RWPE2 (cell line): ENCODE results near the gene NIPAL3.

Experiments used
- ATAC-seq: fragments of 200-7000 bp; cut with Tn5 transposase; 3 replicates; pipeline ENCODE4 v1.9.1; 2021; ENCODE audit warnings: low read depth
- DNase-seq: peaks from one replicate; pipeline ENCODE4 v3.0.0-alpha.2; 2020; ENCODE audit warnings: low spot score
- H3K27ac ChIP-seq: fragments of 450-650 bp; 2 replicates; pipeline ENCODE4 v1.5.1; 2017; ENCODE audit warnings: mild to moderate bottlenecking; ENCODE audit not compliant: poor library complexity, severe bottlenecking
- H3K27me3 ChIP-seq: fragments of 250-450 bp; sonication (Bioruptor Pico); 2 replicates; pipeline ENCODE4 v1.5.1; 2021; ENCODE audit warnings: mild to moderate bottlenecking, moderate library complexity; ENCODE audit not compliant: insufficient read depth, poor library complexity, severe bottlenecking
- H3K36me3 ChIP-seq: fragments of 250-450 bp; sonication (Bioruptor Pico); 2 replicates; pipeline ENCODE4 v1.5.1; 2020; ENCODE audit warnings: low read depth, mild to moderate bottlenecking, moderate library complexity
- H3K4me1 ChIP-seq: fragments of 250-450 bp; sonication (Bioruptor Pico); 2 replicates; pipeline ENCODE4 v1.5.1; 2021; ENCODE audit warnings: mild to moderate bottlenecking, moderate library complexity; ENCODE audit not compliant: insufficient read depth, poor library complexity, severe bottlenecking
- H3K4me3 ChIP-seq: fragments of 250-450 bp; sonication (Bioruptor Pico); 2 replicates; pipeline ENCODE4 v1.5.1; 2021; ENCODE audit warnings: mild to moderate bottlenecking, moderate library complexity; ENCODE audit not compliant: severe bottlenecking
- H3K9me3 ChIP-seq: fragments of 250-450 bp; sonication (Bioruptor Pico); 2 replicates; pipeline ENCODE4 v1.5.1; 2021; ENCODE audit warnings: mild to moderate bottlenecking, moderate library complexity; ENCODE audit not compliant: severe bottlenecking
- CTCF ChIP-seq: fragments of 450-650 bp; IDR thresholded peaks from one replicate; pipeline ENCODE4 v1.5.1; 2017; ENCODE audit warnings: mild to moderate bottlenecking, moderate library complexity; ENCODE audit not compliant: poor library complexity, severe bottlenecking

The NIPAL3 gene

GRCh38 chr1:24409535-24409934, 6.1 kb upstream of the NIPAL3 start:
- no peak overlapping the region for H3K4me3 ChIP-seq
- H3K36me3 ChIP-seq, result peaks cover 14% of the 10 kb centered on the region
- H3K27ac ChIP-seq, result peak overlapping the region; percentile 70
- ATAC-seq, result peak; percentile 81
- DNase-seq, result no peak
- peaks cover 5% of the 10 kb centered on the region for H3K9me3 ChIP-seq
- H3K27me3 ChIP-seq, result no peaks in the 10 kb centered on the region
- peaks cover 31% of the 10 kb centered on the region for H3K4me1 ChIP-seq
- TF ChIP-seq CTCF, result no peak

GRCh38 chr1:24410750-24411149, 4.9 kb upstream of the NIPAL3 start:
- peaks cover 14% of the 10 kb centered on the region for H3K36me3 ChIP-seq
- H3K9me3 ChIP-seq, result peaks cover 5% of the 10 kb centered on the region
- no peak overlapping the region for H3K4me3 ChIP-seq
- H3K27ac ChIP-seq, result peak overlapping the region; percentile 70
- H3K27me3 ChIP-seq, result no peaks in the 10 kb centered on the region
- ATAC-seq (no peak), DNase-seq (no peak)
- TF ChIP-seq CTCF, result no peak
- H3K4me1 ChIP-seq, result peaks cover 35% of the 10 kb centered on the region

- Histone ChIP-seq H3K4me3 (no peak overlapping the region), H3K9me3 (peaks cover 5% of the 10 kb centered on the region), H3K27me3 (no peaks in the 10 kb centered on the region), H3K27ac (peak overlapping the region; percentile 70), H3K4me1 (peaks cover 40% of the 10 kb centered on the region), H3K36me3 (peaks cover 14% of the 10 kb centered on the region)
- TF ChIP-seq CTCF, result no peak
- ATAC-seq (no peak), DNase-seq (no peak)
These were observed 3.6 kb upstream of the NIPAL3 start for GRCh38 chr1:24411963-24412362.

- DNase-seq (no peak), ATAC-seq (no peak)
- H3K9me3 ChIP-seq, result peaks cover 5% of the 10 kb centered on the region
- H3K36me3 ChIP-seq, result peaks cover 14% of the 10 kb centered on the region
- no peaks in the 10 kb centered on the region for H3K27me3 ChIP-seq
- peak overlapping the region; percentile 70 for H3K27ac ChIP-seq
- peak overlapping the region; percentile 68 for H3K4me3 ChIP-seq
- no peak for TF ChIP-seq CTCF
- H3K4me1 ChIP-seq, result peaks cover 41% of the 10 kb centered on the region
These were observed 3.2 kb upstream of the NIPAL3 start for GRCh38 chr1:24412408-24412807.

GRCh38 chr1:24413350-24414163, 2.0 kb upstream of the NIPAL3 start, which contains the start of gene STPG1:
TSS of gene STPG1 (minus strand) at chr1:24413782. CDS start at chr1:24401388, 12,394 bp downstream.
- peak; percentile 23; the same call in 2 of the 3 replicates for ATAC-seq
- H3K4me1 ChIP-seq, result peaks cover 53% of the 10 kb centered on the region
- peaks cover 2% of the 10 kb centered on the region for H3K9me3 ChIP-seq
- peak within 1 kb of the TSS; percentile 68 for H3K4me3 ChIP-seq
- H3K27ac ChIP-seq, result peak within 1 kb of the TSS; percentile 70
- H3K36me3 ChIP-seq, result peaks cover 7% of the 10 kb centered on the region; the same call in 1 of the 2 replicates
- no peak for TF ChIP-seq CTCF
- DNase-seq, result peak; percentile 85
- no peaks in the 10 kb centered on the region for H3K27me3 ChIP-seq
